Neuronal stem cell (in vitro differentiated cells): ENCODE results near the gene FLRT2.

Experiments
- DNase-seq: peaks from one replicate; pipeline ENCODE4 v3.0.0-alpha.2; 2013; ENCODE audit warnings: low spot score
- H2AFZ ChIP-seq: one replicate; pipeline ENCODE4 v1.6.1; 2013; ENCODE audit warnings: mild to moderate bottlenecking, low read length, inconsistent platforms
- H2AK5ac ChIP-seq: 2 replicates; pipeline ENCODE4 v1.6.1; 2013; ENCODE audit warnings: low read depth, mild to moderate bottlenecking, inconsistent platforms, low read length, moderate library complexity, mixed read lengths
- H2BK120ac ChIP-seq: 2 replicates; pipeline ENCODE4 v1.6.1; 2013; ENCODE audit warnings: low read depth, mild to moderate bottlenecking, inconsistent platforms, low read length, moderate library complexity, mixed read lengths
- H2BK12ac ChIP-seq: one replicate; pipeline ENCODE4 v1.6.1; 2013; ENCODE audit warnings: low read length, inconsistent platforms
- H2BK15ac ChIP-seq: 2 replicates; pipeline ENCODE4 v1.6.1; 2013; ENCODE audit warnings: mild to moderate bottlenecking, low read length, inconsistent platforms, mixed read lengths
- H2BK5ac ChIP-seq: one replicate; pipeline ENCODE4 v1.6.1; 2013; ENCODE audit warnings: inconsistent platforms, mild to moderate bottlenecking, low read length, moderate library complexity
- H3K14ac ChIP-seq: one replicate; pipeline ENCODE4 v1.6.1; 2013; ENCODE audit warnings: low read length, inconsistent platforms
- H3K18ac ChIP-seq: 2 replicates; pipeline ENCODE4 v1.6.1; 2013; ENCODE audit warnings: low read length, inconsistent platforms
- H3K23ac ChIP-seq: 2 replicates; pipeline ENCODE4 v1.6.1; 2013; ENCODE audit warnings: low read depth, mild to moderate bottlenecking, mixed read lengths, low read length, inconsistent platforms; ENCODE audit not compliant: poor library complexity
- H3K27ac ChIP-seq: replicated peaks from 3 replicates; pipeline ENCODE4 v1.5.1; 2013; ENCODE audit warnings: low read length, inconsistent platforms
- H3K27me3 ChIP-seq, 3 experiments: 2 replicates each; pipeline ENCODE4 v1.6.1; 2013; ENCODE audit warnings: low read length in 3 of 3, mild to moderate bottlenecking in 2 of 3, inconsistent platforms in 1 of 3, low read depth in 1 of 3, mixed read lengths in 1 of 3, moderate library complexity in 1 of 3; ENCODE audit not compliant: control insufficient read depth in 3 of 3, insufficient read depth in 3 of 3
- H3K36me3 ChIP-seq, 2 donors: replicated peaks in 1 of 2; 2 replicates each; pipeline ENCODE4 v1.6.1; 2013; ENCODE audit warnings: low read length in 2 of 2; ENCODE audit not compliant: control insufficient read depth in 2 of 2, insufficient read depth in 2 of 2
- H3K4ac ChIP-seq: 2 replicates; pipeline ENCODE4 v1.6.1; 2013; ENCODE audit warnings: inconsistent platforms, mild to moderate bottlenecking, low read length, moderate library complexity
- H3K4me1 ChIP-seq, 2 donors: 1 replicate in 1 of 2; 2 replicates in 1 of 2; pipeline ENCODE4 v1.6.1; 2013; ENCODE audit warnings: low read length in 2 of 2, low read depth in 1 of 2; ENCODE audit not compliant: control insufficient read depth in 2 of 2, insufficient read depth in 1 of 2
- H3K4me2 ChIP-seq: one replicate; pipeline ENCODE4 v1.6.1; 2013; ENCODE audit warnings: mild to moderate bottlenecking, low read length, inconsistent platforms; ENCODE audit not compliant: insufficient read depth, poor library complexity, severe bottlenecking
- H3K4me3 ChIP-seq, 2 donors: 2 replicates each; pipeline ENCODE4 v1.5.1; 2013; ENCODE audit warnings: low read length in 2 of 2, mild to moderate bottlenecking in 2 of 2, inconsistent platforms in 1 of 2, moderate library complexity in 1 of 2
- H3K79me1 ChIP-seq: one replicate; pipeline ENCODE4 v1.6.1; 2013; ENCODE audit warnings: low read depth, mild to moderate bottlenecking, inconsistent platforms, low read length, moderate library complexity
- H3K9ac ChIP-seq: one replicate; pipeline ENCODE4 v1.6.1; 2013; ENCODE audit warnings: mild to moderate bottlenecking, low read depth, low read length, inconsistent platforms; ENCODE audit not compliant: poor library complexity
- H3K9me3 ChIP-seq, 2 donors: replicated peaks in 1 of 2; 2 replicates each; pipeline versions ENCODE3 to v1.6.1; 2013; ENCODE audit warnings: low read length in 2 of 2, mild to moderate bottlenecking in 2 of 2, inconsistent platforms in 1 of 2, low read depth in 1 of 2, mixed read lengths in 1 of 2, moderate library complexity in 1 of 2; ENCODE audit not compliant: control insufficient read depth in 2 of 2, insufficient read depth in 1 of 2
- H4K8ac ChIP-seq: one replicate; pipeline ENCODE4 v1.6.1; 2013; ENCODE audit warnings: low read depth, mild to moderate bottlenecking, inconsistent platforms, low read length, moderate library complexity
- H4K91ac ChIP-seq: one replicate; pipeline ENCODE4 v1.6.1; 2013; ENCODE audit warnings: low read length, low read depth, mild to moderate bottlenecking, inconsistent platforms; ENCODE audit not compliant: poor library complexity
- WGBS, 2 donors: extraction: QIAGEN DNeasy Blood & Tissue Kit; methylation state at CpG; one replicate each; pipeline ENCODE4 v1.1.7; 2013; ENCODE audit warnings: missing lambda C conversion rate in 2 of 2, mixed read lengths in 1 of 2; ENCODE audit not compliant: insufficient read length in 2 of 2, insufficient replicate concordance in 1 of 2; ENCODE audit errors: extremely low coverage in 2 of 2; 5-methylcytosine and 5-hydroxymethylcytosine counted together

Gene FLRT2

GRCh38 chr14:85687456-85687855 lies 157.5 kb downstream of the FLRT2 start:
- Histone ChIP-seq H2AK5ac (no peak overlapping the region), H3K4ac (no peak overlapping the region), H3K36me3 (no peaks in the 10 kb centered on the region), H2BK120ac (no peak overlapping the region), H2BK15ac (no peak overlapping the region), H3K4me3 (no peak overlapping the region), H3K14ac (no peak overlapping the region), H3K79me1 (no peaks in the 10 kb centered on the region), H3K23ac (no peak overlapping the region), H3K18ac (no peak overlapping the region), H3K4me1 (no peaks in the 10 kb centered on the region), H3K27me3 (no peaks in the 10 kb centered on the region), H3K9me3 (no peaks in the 10 kb centered on the region), H2BK5ac (no peak overlapping the region), H3K27ac (no peak overlapping the region), H3K4me2 (no peak overlapping the region), H3K9ac (no peak overlapping the region), H2AFZ (no peak overlapping the region), H2BK12ac (no peak overlapping the region), H4K91ac (no peak overlapping the region), H4K8ac (no peak overlapping the region)
- no peak for DNase-seq
- WGBS, 2 donors, result no CpG with 5 or more reads among the region's 1 CpG

GRCh38 chr14:85688006-85688405 lies 158.1 kb downstream of the FLRT2 start:
- Histone ChIP-seq H3K36me3 (no peaks in the 10 kb centered on the region), H3K27me3 (no peaks in the 10 kb centered on the region), H3K9ac (no peak overlapping the region), H2AK5ac (no peak overlapping the region), H3K4me1 (no peaks in the 10 kb centered on the region), H2AFZ (no peak overlapping the region), H3K4me2 (no peak overlapping the region), H3K4me3 (no peak overlapping the region), H2BK15ac (no peak overlapping the region), H3K9me3 (no peaks in the 10 kb centered on the region), H4K8ac (no peak overlapping the region), H3K14ac (no peak overlapping the region), H3K27ac (no peak overlapping the region), H4K91ac (no peak overlapping the region), H3K4ac (no peak overlapping the region), H3K79me1 (no peaks in the 10 kb centered on the region), H3K18ac (no peak overlapping the region), H2BK5ac (no peak overlapping the region), H2BK12ac (no peak overlapping the region), H3K23ac (no peak overlapping the region), H2BK120ac (no peak overlapping the region)
- no CpG with 5 or more reads among the region's 1 CpG for WGBS, 2 donors
- DNase-seq, result no peak

- no peak overlapping the region for H2BK5ac ChIP-seq
- WGBS, 2 donors, result no CpG with 5 or more reads among the region's 2 CpGs
- H3K4ac ChIP-seq, result no peak overlapping the region
These were observed 165.4 kb downstream of the FLRT2 start for GRCh38 chr14:85695300-85695699.

GRCh38 chr14:85701116-85701515 lies 171.2 kb downstream of the FLRT2 start:
- no peak overlapping the region for H2BK15ac ChIP-seq
- no peak overlapping the region for H2AFZ ChIP-seq
- no peak overlapping the region for H3K4me3 ChIP-seq
- DNase-seq, result no peak
- no peaks in the 10 kb centered on the region for H3K9me3 ChIP-seq
- H3K4me1 ChIP-seq, result peaks cover 0 to 1% of the 10 kb centered on the region in 2 donors
- no peak overlapping the region for H4K8ac ChIP-seq
- no peak overlapping the region for H2BK12ac ChIP-seq
- H3K14ac ChIP-seq, result no peak overlapping the region
- no CpG with 5 or more reads among the region's 6 CpGs for WGBS, 2 donors
- no peak overlapping the region for H2BK120ac ChIP-seq
- no peak overlapping the region for H3K27ac ChIP-seq
- H3K79me1 ChIP-seq, result no peaks in the 10 kb centered on the region
- no peak overlapping the region for H2BK5ac ChIP-seq
- no peak overlapping the region for H2AK5ac ChIP-seq
- no peaks in the 10 kb centered on the region for H3K27me3 ChIP-seq
- H3K18ac ChIP-seq, result no peak overlapping the region
- no peak overlapping the region for H3K23ac ChIP-seq
- no peak overlapping the region for H3K4me2 ChIP-seq
- no peaks in the 10 kb centered on the region for H3K36me3 ChIP-seq
- H3K4ac ChIP-seq, result no peak overlapping the region
- no peak overlapping the region for H4K91ac ChIP-seq
- no peak overlapping the region for H3K9ac ChIP-seq

More at GRCh38 chr14:85695300-85695699, 165.4 kb downstream of the FLRT2 start:
- no peak overlapping the region for H3K18ac ChIP-seq
- no peaks in the 10 kb centered on the region for H3K4me1 ChIP-seq
- H3K79me1 ChIP-seq, result no peaks in the 10 kb centered on the region
- H2BK15ac ChIP-seq, result no peak overlapping the region
- H3K9ac ChIP-seq, result no peak overlapping the region
- no peak overlapping the region for H2AK5ac ChIP-seq
- no peak overlapping the region for H3K4me3 ChIP-seq
- no peak overlapping the region for H3K14ac ChIP-seq
- H3K27ac ChIP-seq, result no peak overlapping the region
- no peak overlapping the region for H3K23ac ChIP-seq
- DNase-seq, result no peak
- no peak overlapping the region for H2BK120ac ChIP-seq
- no peak overlapping the region for H2BK12ac ChIP-seq
- H4K91ac ChIP-seq, result no peak overlapping the region
- H3K36me3 ChIP-seq, result no peaks in the 10 kb centered on the region
- H3K27me3 ChIP-seq, result no peaks in the 10 kb centered on the region
- H3K4me2 ChIP-seq, result no peak overlapping the region
- no peak overlapping the region for H4K8ac ChIP-seq
- H3K9me3 ChIP-seq, result no peaks in the 10 kb centered on the region
- H2AFZ ChIP-seq, result no peak overlapping the region
